GM12872 (cell line): Measurements from ENCODE around the gene P2RY8.

Source experiments
- TF ChIP-seq, protein P1 (sequence below): IDR thresholded peaks from 3 replicates; pipeline ENCODE4 v1.5.1; 2011; ENCODE audit warnings: low read depth, mild to moderate bottlenecking, low read length, moderate library complexity; ENCODE audit not compliant: insufficient read depth

P2RY8 gene

DNA sequence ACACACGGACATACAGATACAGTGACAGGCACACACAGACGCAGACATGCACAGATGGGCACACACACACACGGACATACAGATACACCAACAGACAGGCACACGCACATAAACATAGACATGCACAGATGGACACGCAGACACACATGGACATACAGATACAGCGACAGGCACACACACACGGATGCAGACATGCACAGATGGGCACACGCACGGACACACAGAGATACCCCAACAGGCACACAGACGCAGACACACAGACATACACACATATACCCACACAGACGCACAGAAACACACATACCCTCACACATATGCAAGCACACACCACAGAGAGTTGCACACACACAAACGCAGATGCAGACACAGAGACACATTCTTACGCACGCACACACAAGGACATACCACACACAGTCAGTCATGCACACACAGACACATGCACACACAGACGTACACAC lies 120.6 kb downstream of the P2RY8 start:
- TF ChIP-seq, protein P1, sequence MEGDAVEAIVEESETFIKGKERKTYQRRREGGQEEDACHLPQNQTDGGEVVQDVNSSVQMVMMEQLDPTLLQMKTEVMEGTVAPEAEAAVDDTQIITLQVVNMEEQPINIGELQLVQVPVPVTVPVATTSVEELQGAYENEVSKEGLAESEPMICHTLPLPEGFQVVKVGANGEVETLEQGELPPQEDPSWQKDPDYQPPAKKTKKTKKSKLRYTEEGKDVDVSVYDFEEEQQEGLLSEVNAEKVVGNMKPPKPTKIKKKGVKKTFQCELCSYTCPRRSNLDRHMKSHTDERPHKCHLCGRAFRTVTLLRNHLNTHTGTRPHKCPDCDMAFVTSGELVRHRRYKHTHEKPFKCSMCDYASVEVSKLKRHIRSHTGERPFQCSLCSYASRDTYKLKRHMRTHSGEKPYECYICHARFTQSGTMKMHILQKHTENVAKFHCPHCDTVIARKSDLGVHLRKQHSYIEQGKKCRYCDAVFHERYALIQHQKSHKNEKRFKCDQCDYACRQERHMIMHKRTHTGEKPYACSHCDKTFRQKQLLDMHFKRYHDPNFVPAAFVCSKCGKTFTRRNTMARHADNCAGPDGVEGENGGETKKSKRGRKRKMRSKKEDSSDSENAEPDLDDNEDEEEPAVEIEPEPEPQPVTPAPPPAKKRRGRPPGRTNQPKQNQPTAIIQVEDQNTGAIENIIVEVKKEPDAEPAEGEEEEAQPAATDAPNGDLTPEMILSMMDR, result no peak
